GM18526 (cell line): Measurements from ENCODE around the gene PRKCH.

Experiments used
- POLR2A ChIP-seq: IDR thresholded peaks from 3 replicates; pipeline ENCODE4 v1.6.1; 2011; ENCODE audit not compliant: insufficient read length; ENCODE audit errors: extremely low read depth

Gene PRKCH

GRCh38 chr14:61488417-61489401, 167.3 kb downstream of the PRKCH start:
- no peak for TF ChIP-seq POLR2A

- no peak for TF ChIP-seq POLR2A
Observed at GRCh38 chr14:61489512-61489911, 168.1 kb downstream of the PRKCH start.

- no peak for TF ChIP-seq POLR2A
Observed at GRCh38 chr14:61489932-61490331, 168.6 kb downstream of the PRKCH start.

- TF ChIP-seq POLR2A: no peak
Observed at GRCh38 chr14:61491224-61491623, 169.8 kb downstream of the PRKCH start.

GRCh38 chr14:61491876-61492434, 170.6 kb downstream of the PRKCH start:
- TF ChIP-seq POLR2A: no peak

GRCh38 chr14:61492474-61492873, 171.1 kb downstream of the PRKCH start:
- no peak for TF ChIP-seq POLR2A

- TF ChIP-seq POLR2A: no peak
Observed at GRCh38 chr14:61493239-61493638, 171.9 kb downstream of the PRKCH start.

- no peak for TF ChIP-seq POLR2A
Observed at GRCh38 chr14:61494018-61494417, 172.6 kb downstream of the PRKCH start.

GRCh38 chr14:61495809-61496208, 174.4 kb downstream of the PRKCH start:
- no peak for TF ChIP-seq POLR2A

- no peak for TF ChIP-seq POLR2A
Observed at GRCh38 chr14:61498303-61498702, 176.9 kb downstream of the PRKCH start.

GRCh38 chr14:61498811-61499210, 177.4 kb downstream of the PRKCH start:
- TF ChIP-seq POLR2A: no peak

- TF ChIP-seq POLR2A: no peak
Observed at GRCh38 chr14:61499991-61500390, 178.6 kb downstream of the PRKCH start.

- TF ChIP-seq POLR2A: peak; percentile 44
Observed at GRCh38 chr14:61501714-61502458, 180.5 kb downstream of the PRKCH start.

- no peak for TF ChIP-seq POLR2A
Observed at GRCh38 chr14:61502459-61503093, 181.2 kb downstream of the PRKCH start.

- TF ChIP-seq POLR2A: no peak
Observed at GRCh38 chr14:61503167-61503801, 181.9 kb downstream of the PRKCH start.

- TF ChIP-seq POLR2A: no peak
Observed at GRCh38 chr14:61504901-61505300, 183.5 kb downstream of the PRKCH start.
